HepG2 (cell line): ENCODE data around the gene EPB41L1. TPM values are rescaled to one million over a fixed set of nuclear protein-coding genes. Genes with fewer than 3 reads are reported as not detected.

Source experiments
- CHCHD3 ChIP-seq: sonication (generic); formaldehyde crosslinking; IDR thresholded peaks from 2 replicates; pipeline ENCODE4 v1.8.0; 2022; ENCODE audit warnings: mild to moderate bottlenecking, missing genetic modification reagents, moderate library complexity
- HMGXB4 ChIP-seq, 2 experiments: sonication (generic) in 1 of 2; formaldehyde crosslinking in 1 of 2; IDR thresholded peaks; 2 replicates each; pipeline versions ENCODE4 v1.4.0 to v1.6.1; 2018 to 2020; ENCODE audit warnings: missing genetic modification reagents in 2 of 2, borderline replicate concordance in 1 of 2, low read depth in 1 of 2, mild to moderate bottlenecking in 1 of 2, missing biosample characterization in 1 of 2
- HOXD1 ChIP-seq: sonication (generic); formaldehyde crosslinking; IDR thresholded peaks from 2 replicates; pipeline ENCODE4 v1.5.0; 2020; ENCODE audit warnings: missing genetic modification reagents
- TCF12 ChIP-seq, 2 experiments: fragments of 450-650 bp in 1 of 2; sonication (generic) in 1 of 2; formaldehyde crosslinking in 1 of 2; IDR thresholded peaks; 2 replicates each; pipeline versions ENCODE4 v1.6.1 to v1.8.0; 2017 to 2022; ENCODE audit warnings: antibody characterized with exemption in 1 of 2, mild to moderate bottlenecking in 1 of 2, missing genetic modification reagents in 1 of 2, moderate library complexity in 1 of 2
- TSC22D2 ChIP-seq: sonication (generic); formaldehyde crosslinking; IDR thresholded peaks from 2 replicates; pipeline ENCODE4 v1.5.1; 2020; ENCODE audit warnings: missing genetic modification reagents, mild to moderate bottlenecking, borderline replicate concordance
- YEATS4 ChIP-seq: sonication (generic); formaldehyde crosslinking; IDR thresholded peaks from 2 replicates; pipeline ENCODE4 v1.4.0; 2020; ENCODE audit warnings: missing genetic modification reagents, borderline replicate concordance
- ZNF234 ChIP-seq: sonication (generic); formaldehyde crosslinking; conservative IDR thresholded peaks from 2 replicates; pipeline ENCODE4 v1.5.1; 2020; ENCODE audit warnings: mild to moderate bottlenecking, missing genetic modification reagents
- ZNF292 ChIP-seq: sonication (generic); formaldehyde crosslinking; IDR thresholded peaks from 2 replicates; pipeline ENCODE4 v1.8.1; 2022; ENCODE audit warnings: mild to moderate bottlenecking, low read depth, missing genetic modification reagents, borderline replicate concordance
- ZNF451 ChIP-seq: sonication (generic); formaldehyde crosslinking; IDR thresholded peaks from 2 replicates; pipeline ENCODE4 v1.5.0; 2020; ENCODE audit warnings: mild to moderate bottlenecking, missing genetic modification reagents
- ZNF484 ChIP-seq: sonication (generic); formaldehyde crosslinking; IDR thresholded peaks from 2 replicates; pipeline ENCODE4 v1.5.1; 2020; ENCODE audit warnings: mild to moderate bottlenecking, low read depth, missing genetic modification reagents, borderline replicate concordance
- ZNF558 ChIP-seq: sonication (generic); formaldehyde crosslinking; IDR thresholded peaks from 2 replicates; pipeline ENCODE4 v1.9.0; 2022; ENCODE audit warnings: mild to moderate bottlenecking, missing genetic modification reagents, borderline replicate concordance
- ZNF577 ChIP-seq: sonication (generic); formaldehyde crosslinking; IDR thresholded peaks from 2 replicates; pipeline ENCODE4 v1.4.0; 2020; ENCODE audit warnings: mild to moderate bottlenecking, low read depth, missing genetic modification reagents, borderline replicate concordance
- polyA plus RNA-seq, 8 experiments: library from polyadenylated mRNA; depleted of rRNA in 3 of 8; stranded (reverse) in 7 of 8; unstranded in 1 of 8; fragments of >200 nt; fragmentation: Illumina TruSeq in 4 of 8; extraction: Trizol in 4 of 8; gene quantifications; 2 replicates each; pipeline versions ENCODE4 v1.2.1 to v1.2.3, GENCODE V29; 2011 to 2016; ENCODE audit warnings: low read depth in 4 of 8, missing spikeins in 1 of 8, mixed read lengths in 1 of 8; ENCODE audit not compliant: insufficient read depth in 1 of 8
- total RNA-seq, 5 experiments: library from RNA; depleted of rRNA; stranded (reverse); fragments of >200 nt; fragmentation: Illumina TruSeq; extraction: Trizol; gene quantifications; 2 replicates each; pipeline ENCODE4 v1.2.3, GENCODE V29; 2016; ENCODE audit warnings: low read depth in 1 of 5
- TF ChIP-seq, protein P1 (sequence below): sonication (generic); formaldehyde crosslinking; IDR thresholded peaks from 2 replicates; pipeline ENCODE4 v1.4.0; 2020; ENCODE audit warnings: mild to moderate bottlenecking, missing genetic modification reagents
- TF ChIP-seq, protein P2 (sequence below): sonication (generic); formaldehyde crosslinking; IDR thresholded peaks from 2 replicates; pipeline ENCODE4 v1.9.0; 2022; ENCODE audit warnings: missing genetic modification reagents, mild to moderate bottlenecking, borderline replicate concordance
- TF ChIP-seq, protein P3 (sequence below): sonication (generic); formaldehyde crosslinking; IDR thresholded peaks from 2 replicates; pipeline ENCODE4 v1.5.0; 2020; ENCODE audit warnings: mild to moderate bottlenecking, missing genetic modification reagents
- TF ChIP-seq, protein P4 (sequence below): sonication (generic); formaldehyde crosslinking; IDR thresholded peaks from 2 replicates; pipeline ENCODE4 v1.4.0; 2020; ENCODE audit warnings: missing genetic modification reagents, borderline replicate concordance
- TF ChIP-seq, protein P5 (sequence below): IDR thresholded peaks from 2 replicates; pipeline ENCODE4 v1.6.1; 2016; ENCODE audit warnings: missing biosample characterization, missing genetic modification reagents, low read depth

The EPB41L1 gene
- total and polyA plus RNA-seq, 2 of the 13 experiments (the other 11 are each of a cell fraction or from before 2014, with no cell fraction given), result 16.7 to 39.0 TPM

DNA sequence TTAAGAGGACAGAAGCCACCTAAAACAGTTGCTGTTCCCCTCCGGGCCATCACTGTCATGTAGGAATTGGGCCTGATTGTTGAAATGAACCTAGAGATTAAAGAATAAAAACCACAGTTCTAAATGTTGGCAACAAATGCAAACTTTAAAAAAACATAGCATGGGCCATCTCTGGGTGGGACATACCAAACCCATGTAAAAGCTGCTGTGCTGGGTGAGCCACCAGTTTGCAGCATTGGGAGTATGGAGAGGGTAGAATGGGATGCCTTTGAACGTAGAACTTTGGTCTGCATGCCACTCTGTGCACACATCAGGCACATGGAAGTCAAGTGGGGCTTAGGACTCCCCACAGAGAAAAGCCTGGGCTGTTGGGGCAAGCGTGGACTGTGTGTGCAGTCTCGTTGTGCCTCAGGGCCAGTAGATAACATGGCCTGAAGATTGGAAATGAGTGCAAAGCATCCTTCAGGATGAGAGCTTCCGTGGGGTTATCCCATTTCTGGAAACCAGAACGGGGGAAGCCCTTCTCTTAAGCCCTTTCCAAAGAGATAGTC, 28.1 kb downstream of the EPB41L1 start (continued):
- peak; percentile 9 to 26; a peak in 3 of 4 replicates for TF ChIP-seq HMGXB4 (CRISPR knock-in tag; IDR thresholded peaks at IDR 0.05; ENCODE audit: borderline replicate concordance in 1 of 2, low read depth in 1 of 2)
- no peak for TF ChIP-seq TCF12 (IDR thresholded peaks at IDR 0.05)
- peak; percentile 82; the same call in 1 of the 2 replicates for TF ChIP-seq TCF12 (CRISPR knock-in tag; IDR thresholded peaks at IDR 0.05)
- TF ChIP-seq ZNF451, result no peak; the same call in 1 of the 2 replicates
- TF ChIP-seq, protein P1, sequence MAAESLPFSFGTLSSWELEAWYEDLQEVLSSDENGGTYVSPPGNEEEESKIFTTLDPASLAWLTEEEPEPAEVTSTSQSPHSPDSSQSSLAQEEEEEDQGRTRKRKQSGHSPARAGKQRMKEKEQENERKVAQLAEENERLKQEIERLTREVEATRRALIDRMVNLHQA, result 0 out of 2 replicates have a peak, but pooled peaks have one; percentile 85
- no peak for TF ChIP-seq HOXD1 (CRISPR knock-in tag)
- no peak for TF ChIP-seq ZNF292 (CRISPR knock-in tag)
- TF ChIP-seq TSC22D2 (CRISPR knock-in tag), result no peak
- TF ChIP-seq, protein P2, sequence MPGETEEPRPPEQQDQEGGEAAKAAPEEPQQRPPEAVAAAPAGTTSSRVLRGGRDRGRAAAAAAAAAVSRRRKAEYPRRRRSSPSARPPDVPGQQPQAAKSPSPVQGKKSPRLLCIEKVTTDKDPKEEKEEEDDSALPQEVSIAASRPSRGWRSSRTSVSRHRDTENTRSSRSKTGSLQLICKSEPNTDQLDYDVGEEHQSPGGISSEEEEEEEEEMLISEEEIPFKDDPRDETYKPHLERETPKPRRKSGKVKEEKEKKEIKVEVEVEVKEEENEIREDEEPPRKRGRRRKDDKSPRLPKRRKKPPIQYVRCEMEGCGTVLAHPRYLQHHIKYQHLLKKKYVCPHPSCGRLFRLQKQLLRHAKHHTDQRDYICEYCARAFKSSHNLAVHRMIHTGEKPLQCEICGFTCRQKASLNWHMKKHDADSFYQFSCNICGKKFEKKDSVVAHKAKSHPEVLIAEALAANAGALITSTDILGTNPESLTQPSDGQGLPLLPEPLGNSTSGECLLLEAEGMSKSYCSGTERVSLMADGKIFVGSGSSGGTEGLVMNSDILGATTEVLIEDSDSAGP (CRISPR knock-in tag), result peak; percentile 59; the same call in 1 of the 2 replicates
- TF ChIP-seq, protein P3, sequence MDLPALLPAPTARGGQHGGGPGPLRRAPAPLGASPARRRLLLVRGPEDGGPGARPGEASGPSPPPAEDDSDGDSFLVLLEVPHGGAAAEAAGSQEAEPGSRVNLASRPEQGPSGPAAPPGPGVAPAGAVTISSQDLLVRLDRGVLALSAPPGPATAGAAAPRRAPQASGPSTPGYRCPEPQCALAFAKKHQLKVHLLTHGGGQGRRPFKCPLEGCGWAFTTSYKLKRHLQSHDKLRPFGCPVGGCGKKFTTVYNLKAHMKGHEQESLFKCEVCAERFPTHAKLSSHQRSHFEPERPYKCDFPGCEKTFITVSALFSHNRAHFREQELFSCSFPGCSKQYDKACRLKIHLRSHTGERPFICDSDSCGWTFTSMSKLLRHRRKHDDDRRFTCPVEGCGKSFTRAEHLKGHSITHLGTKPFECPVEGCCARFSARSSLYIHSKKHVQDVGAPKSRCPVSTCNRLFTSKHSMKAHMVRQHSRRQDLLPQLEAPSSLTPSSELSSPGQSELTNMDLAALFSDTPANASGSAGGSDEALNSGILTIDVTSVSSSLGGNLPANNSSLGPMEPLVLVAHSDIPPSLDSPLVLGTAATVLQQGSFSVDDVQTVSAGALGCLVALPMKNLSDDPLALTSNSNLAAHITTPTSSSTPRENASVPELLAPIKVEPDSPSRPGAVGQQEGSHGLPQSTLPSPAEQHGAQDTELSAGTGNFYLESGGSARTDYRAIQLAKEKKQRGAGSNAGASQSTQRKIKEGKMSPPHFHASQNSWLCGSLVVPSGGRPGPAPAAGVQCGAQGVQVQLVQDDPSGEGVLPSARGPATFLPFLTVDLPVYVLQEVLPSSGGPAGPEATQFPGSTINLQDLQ (CRISPR knock-in tag), result no peak
- TF ChIP-seq, protein P4, sequence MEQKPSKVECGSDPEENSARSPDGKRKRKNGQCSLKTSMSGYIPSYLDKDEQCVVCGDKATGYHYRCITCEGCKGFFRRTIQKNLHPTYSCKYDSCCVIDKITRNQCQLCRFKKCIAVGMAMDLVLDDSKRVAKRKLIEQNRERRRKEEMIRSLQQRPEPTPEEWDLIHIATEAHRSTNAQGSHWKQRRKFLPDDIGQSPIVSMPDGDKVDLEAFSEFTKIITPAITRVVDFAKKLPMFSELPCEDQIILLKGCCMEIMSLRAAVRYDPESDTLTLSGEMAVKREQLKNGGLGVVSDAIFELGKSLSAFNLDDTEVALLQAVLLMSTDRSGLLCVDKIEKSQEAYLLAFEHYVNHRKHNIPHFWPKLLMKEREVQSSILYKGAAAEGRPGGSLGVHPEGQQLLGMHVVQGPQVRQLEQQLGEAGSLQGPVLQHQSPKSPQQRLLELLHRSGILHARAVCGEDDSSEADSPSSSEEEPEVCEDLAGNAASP, result no peak; the same call in 1 of the 2 replicates
- TF ChIP-seq ZNF558 (CRISPR knock-in tag), result no peak
- TF ChIP-seq ZNF577 (CRISPR knock-in tag), result no peak
- peak; percentile 74 for TF ChIP-seq YEATS4 (CRISPR knock-in tag)
- TF ChIP-seq, protein P5, sequence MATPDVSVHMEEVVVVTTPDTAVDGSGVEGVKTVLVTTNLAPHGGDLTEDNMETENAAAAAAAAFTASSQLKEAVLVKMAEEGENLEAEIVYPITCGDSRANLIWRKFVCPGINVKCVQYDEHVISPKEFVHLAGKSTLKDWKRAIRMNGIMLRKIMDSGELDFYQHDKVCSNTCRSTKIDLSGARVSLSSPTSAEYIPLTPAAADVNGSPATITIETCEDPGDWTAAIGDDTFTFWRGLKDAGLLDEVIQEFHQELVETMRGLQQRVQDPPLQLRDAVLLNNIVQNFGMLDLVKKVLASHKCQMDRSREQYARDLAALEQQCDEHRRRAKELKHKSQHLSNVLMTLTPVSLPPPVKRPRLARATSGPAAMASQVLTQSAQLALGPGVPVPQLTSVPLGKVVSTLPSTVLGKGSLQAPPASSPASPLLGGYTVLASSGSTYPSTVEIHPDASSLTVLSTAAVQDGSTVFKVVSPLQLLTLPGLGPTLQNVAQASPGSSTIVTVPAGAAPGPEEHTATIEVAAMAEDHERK (CRISPR knock-in tag), result no peak
- no peak for TF ChIP-seq CHCHD3 (CRISPR knock-in tag)
- no peak for TF ChIP-seq ZNF484 (CRISPR knock-in tag)
- no peak for TF ChIP-seq ZNF234 (CRISPR knock-in tag)
